GM12892 (cell line): ENCODE results near the gene PDRG1.

Experiments used
- DNase-seq: peaks from one replicate; pipeline ENCODE4 v3.0.0; 2011; ENCODE audit not compliant: insufficient read length
- FAIRE-seq: peaks from 2 replicates; lab custom pipeline; 2011; peaks lifted over from hg19 to GRCh38; lab: Jason Lieb, UNC
- POLR2A ChIP-seq: IDR thresholded peaks from 2 replicates; pipeline ENCODE4 v1.6.1; 2011; ENCODE audit warnings: low read depth, low read length, control low read depth
- POLR2AphosphoS5 ChIP-seq: IDR thresholded peaks from 2 replicates; pipeline ENCODE4 v1.6.1; 2011; ENCODE audit warnings: low read depth, low read length, control low read depth
- TAF1 ChIP-seq: IDR thresholded peaks from 2 replicates; pipeline ENCODE4 v1.6.1; 2011; ENCODE audit warnings: low read depth, mild to moderate bottlenecking, control low read depth, low read length, borderline replicate concordance

PDRG1 gene

DNA sequence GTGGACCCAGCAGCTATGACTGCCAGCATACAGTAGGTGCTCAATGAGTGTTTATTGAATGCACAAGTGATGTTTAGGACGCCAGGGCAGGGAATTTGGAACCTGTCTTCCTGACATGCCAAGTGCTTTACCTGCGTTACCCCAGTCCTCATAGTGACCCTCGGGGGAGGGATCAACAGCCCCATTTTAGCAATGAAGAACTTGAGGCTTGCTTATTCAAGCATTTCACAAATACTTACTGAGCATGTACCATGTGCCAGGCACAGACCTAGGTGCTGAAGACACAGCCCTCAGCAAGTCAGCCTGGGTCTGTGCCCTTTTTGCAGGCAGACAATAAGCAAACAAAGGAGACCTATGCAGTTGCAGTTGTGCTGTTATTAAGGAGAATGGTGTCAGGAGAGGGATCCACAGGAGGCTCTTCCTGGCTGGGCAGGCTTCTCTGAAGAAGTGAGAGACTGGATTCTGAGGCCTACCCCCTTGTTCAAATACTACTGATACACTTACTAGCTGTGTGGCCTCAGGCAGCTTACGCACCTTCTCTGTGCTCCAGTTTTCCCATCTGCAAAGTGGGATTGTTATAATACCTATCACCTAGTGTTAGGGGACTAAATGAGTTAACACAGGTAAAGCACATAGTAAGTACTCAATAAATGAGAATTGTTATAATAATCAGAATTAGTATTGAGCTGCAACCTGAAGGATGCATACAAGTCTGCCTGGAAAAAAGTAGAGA is 41.6 kb downstream of the PDRG1 start:
- DNase-seq (no peak), FAIRE-seq (no peak)
- no peak for TF ChIP-seq POLR2AphosphoS5
- TF ChIP-seq TAF1 = no peak
- TF ChIP-seq POLR2A = no peak

- DNase-seq = no peak
- no peak for TF ChIP-seq TAF1
- TF ChIP-seq POLR2AphosphoS5 = no peak
- TF ChIP-seq POLR2A = no peak
- FAIRE-seq = no peak
Measured at GRCh38 chr20:31909253-31910070, 42.4 kb downstream of the PDRG1 start.

- FAIRE-seq = no peak
- no peak for DNase-seq
- TF ChIP-seq POLR2A (no peak), POLR2AphosphoS5 (no peak), TAF1 (no peak)
Measured at GRCh38 chr20:31908424-31908823, 43.4 kb downstream of the PDRG1 start.

DNA sequence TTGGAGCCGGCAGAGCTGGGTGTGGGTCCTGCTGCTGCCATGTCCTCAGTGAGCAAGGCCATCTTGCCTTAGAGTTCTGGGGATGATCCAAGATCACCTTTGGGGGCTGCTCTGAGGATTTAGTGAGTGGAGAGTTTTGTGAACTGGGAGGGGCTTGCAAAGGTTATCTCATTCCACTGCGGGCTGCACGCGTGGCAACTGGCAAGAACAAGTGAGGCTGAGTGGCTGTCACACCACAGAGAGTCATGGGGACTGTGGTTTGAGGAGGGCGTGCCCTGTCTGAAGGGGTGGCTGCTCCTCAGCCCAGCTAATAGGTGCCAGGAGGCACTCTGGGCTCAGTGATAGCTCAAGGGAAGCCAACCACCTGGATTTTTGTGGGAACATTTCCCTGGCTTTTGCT is 43.8 kb downstream of the PDRG1 start:
- TF ChIP-seq TAF1 (no peak), POLR2AphosphoS5 (no peak), POLR2A (no peak)
- FAIRE-seq = no peak

DNA sequence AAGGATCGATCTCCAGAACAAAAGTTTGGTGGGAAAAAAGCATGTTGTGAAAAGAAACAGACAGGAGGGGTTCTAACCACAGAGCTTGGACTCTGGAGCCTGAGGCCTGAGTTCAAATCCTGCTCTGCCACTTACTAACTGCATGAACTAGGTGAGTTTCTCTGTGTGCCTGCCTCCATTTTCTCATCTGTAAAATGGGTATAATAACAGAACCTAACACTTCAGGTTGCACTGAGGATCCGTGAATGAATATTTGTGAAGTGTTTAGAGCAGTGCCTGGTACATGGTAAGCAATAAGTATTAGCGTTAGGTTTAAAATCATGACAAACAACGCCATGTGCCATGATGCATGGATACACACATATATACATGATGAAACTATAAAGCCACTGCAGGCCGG is 44.8 kb downstream of the PDRG1 start:
- DNase-seq (no peak), FAIRE-seq (no peak)

More for the DNA sequence above, 43.8 kb downstream of the PDRG1 start:
- DNase-seq = no peak

DNA sequence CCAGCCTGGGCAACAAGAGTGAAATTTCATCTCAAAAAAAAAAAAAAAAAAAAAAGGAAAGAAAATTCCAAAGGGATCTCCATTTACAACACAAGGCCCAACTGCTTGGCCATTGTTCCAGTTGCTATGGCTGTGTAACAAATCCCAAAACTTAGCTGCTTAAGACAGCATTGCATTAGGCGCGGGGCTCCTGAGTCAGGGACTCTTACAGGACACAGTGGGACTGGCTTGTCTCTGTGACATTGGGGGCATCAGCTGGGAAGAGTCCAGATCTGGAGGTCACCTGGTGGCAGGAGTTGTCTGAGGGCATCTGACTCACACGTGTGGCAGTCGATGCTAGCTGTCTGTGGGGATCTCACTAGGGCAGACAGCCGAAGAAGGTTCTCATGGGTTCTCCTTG is 45.8 kb downstream of the PDRG1 start:
- TF ChIP-seq POLR2A (no peak), POLR2AphosphoS5 (no peak), TAF1 (no peak)
- DNase-seq (no peak), FAIRE-seq (no peak)

More for the DNA sequence above, 44.8 kb downstream of the PDRG1 start:
- TF ChIP-seq POLR2A = no peak
- no peak for TF ChIP-seq TAF1
- TF ChIP-seq POLR2AphosphoS5 = no peak

DNA sequence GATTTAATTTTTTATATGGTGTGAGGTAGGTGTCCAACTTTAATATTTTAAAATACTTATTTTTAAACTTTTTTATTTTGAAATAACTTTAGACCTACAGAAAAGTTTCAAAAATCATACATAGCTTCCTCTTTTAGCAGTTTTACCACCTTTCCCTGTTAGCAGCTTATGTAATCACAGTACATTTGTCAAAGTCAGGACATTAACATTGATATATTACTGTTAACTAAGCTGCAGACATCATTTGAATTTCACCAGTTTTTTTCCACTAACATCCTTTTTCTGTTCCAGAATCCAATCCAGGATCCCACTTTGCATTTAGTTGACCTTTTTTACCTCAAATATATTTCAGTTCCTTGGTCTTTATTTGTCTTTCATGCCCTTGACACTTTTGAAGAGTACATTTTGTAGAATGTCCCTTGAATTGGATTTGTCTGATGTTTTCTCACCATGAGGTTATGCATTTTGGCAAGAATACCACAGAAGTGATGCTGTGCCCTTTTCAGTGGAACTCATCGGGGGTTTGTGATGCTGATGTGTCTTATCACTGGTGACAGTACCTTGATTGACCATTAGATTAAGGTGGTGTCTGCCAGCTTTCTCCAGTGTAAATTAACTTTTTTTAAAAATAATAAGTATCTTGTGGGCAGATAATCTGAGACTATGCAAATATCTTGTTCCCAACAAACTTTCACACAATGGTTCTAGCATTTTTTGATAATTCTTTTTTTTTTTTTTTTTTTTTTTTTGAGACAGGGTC is 48.0 kb downstream of the PDRG1 start:
- TF ChIP-seq TAF1 (no peak), POLR2A (no peak), POLR2AphosphoS5 (no peak)
- FAIRE-seq (no peak), DNase-seq (no peak)

- DNase-seq = no peak
- no peak for FAIRE-seq
- no peak for TF ChIP-seq POLR2A
- TF ChIP-seq POLR2AphosphoS5 = no peak
- no peak for TF ChIP-seq TAF1
Measured at GRCh38 chr20:31901615-31902014, 50.2 kb downstream of the PDRG1 start.

DNA sequence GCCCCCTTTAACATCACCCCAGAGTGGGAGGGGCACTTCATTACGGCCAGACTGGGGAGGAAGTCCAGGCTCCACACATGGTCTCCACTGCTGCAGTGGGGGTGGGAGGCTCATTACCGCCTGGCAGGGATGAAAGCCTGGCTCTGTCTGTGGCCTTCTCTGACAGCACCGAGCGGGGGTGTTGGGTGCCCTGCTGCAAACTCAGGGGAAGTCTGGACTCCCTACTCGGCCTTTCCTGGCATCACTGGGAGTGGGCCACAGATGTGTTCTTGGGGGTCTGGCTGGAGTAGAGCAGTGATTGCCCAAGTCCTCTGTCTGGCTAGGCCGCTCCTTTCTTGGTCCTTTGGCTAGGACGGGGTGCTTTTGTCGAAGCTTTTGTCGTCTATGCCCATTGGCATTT is 54.3 kb downstream of the PDRG1 start:
- no peak for FAIRE-seq
- TF ChIP-seq POLR2AphosphoS5 (no peak), TAF1 (no peak), POLR2A (no peak)
- no peak for DNase-seq

DNA sequence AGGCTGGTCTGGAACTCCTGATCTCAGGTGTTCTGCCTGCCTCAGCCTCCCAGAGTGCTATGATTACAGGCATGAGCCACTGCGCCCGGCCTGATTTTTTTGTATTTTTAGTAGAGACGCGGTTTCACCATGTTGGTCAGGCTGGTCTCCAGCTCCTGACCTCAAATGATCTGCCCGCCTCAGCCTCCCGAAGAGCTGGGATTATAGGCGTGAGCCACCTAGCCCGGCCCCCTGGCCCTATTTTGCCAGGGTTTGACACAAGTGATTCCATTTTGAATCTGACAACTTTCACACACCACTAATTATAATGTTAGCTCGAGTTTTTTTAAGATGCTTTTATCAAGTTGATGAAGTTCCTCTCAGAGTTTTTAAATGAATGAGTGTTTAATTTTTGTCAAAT is 55.8 kb downstream of the PDRG1 start:
- TF ChIP-seq TAF1 (no peak), POLR2AphosphoS5 (no peak), POLR2A (no peak)
- no peak for DNase-seq
- FAIRE-seq = no peak

GRCh38 chr20:31894980-31895675 is 56.7 kb downstream of the PDRG1 start:
- FAIRE-seq = peak; percentile 90
- DNase-seq = peak; percentile 54
- TF ChIP-seq POLR2AphosphoS5 (peak; percentile 34; the same call in 1 of the 2 replicates), POLR2A (peak; percentile 40; the same call in 1 of the 2 replicates), TAF1 (no peak)
